Measurements from ENCODE around the gene CDIPT.
"Not testable (repeated sequence)": the region's sequence is repeated elsewhere in the genome, so short reads cannot be mapped to it uniquely, and the experiment has no call there.

Gene CDIPT

GRCh38 chr16:29835926-29836325 lies 27.1 kb downstream of the CDIPT start:
- H3K27me3 ChIP-seq (ENCODE audit: low read depth, low read length) = no peaks in the 10 kb centered on the region
- H3K4me3 ChIP-seq (ENCODE audit: low read length) = no peak overlapping the region
- no peak overlapping the region for H3K4me2 ChIP-seq (ENCODE audit: low read length)
- no peak for TF ChIP-seq EZH2phosphoT487 (IDR thresholded peaks at IDR 0.05; ENCODE audit: low read depth)
- no peak for TF ChIP-seq CTCF (IDR thresholded peaks at IDR 0.05; ENCODE audit: low read depth, low read length)
- H3K9me3 ChIP-seq (ENCODE audit: insufficient read depth, low read length) = no peaks in the 10 kb centered on the region
- H4K20me1 ChIP-seq (ENCODE audit: insufficient read depth, low read length) = no peaks in the 10 kb centered on the region
- H3K4me1 ChIP-seq (ENCODE audit: low read length) = no peaks in the 10 kb centered on the region
- no peak overlapping the region for H3K27ac ChIP-seq (ENCODE audit: low read length)
- no peaks in the 10 kb centered on the region for H3K36me3 ChIP-seq (replicated peaks; ENCODE audit: low read depth, low read length)
- no peak overlapping the region for H2AFZ ChIP-seq (ENCODE audit: low read depth, low read length)
- H3K9ac ChIP-seq (ENCODE audit: low read length) = no peak overlapping the region
- no peaks in the 10 kb centered on the region for H3K79me2 ChIP-seq (ENCODE audit: low read length)

GRCh38 chr16:29834079-29834478 lies 28.9 kb downstream of the CDIPT start:
- H3K27me3 ChIP-seq (ENCODE audit: low read depth, low read length) = no peaks in the 10 kb centered on the region
- H3K4me3 ChIP-seq (ENCODE audit: low read length) = no peak overlapping the region
- no peaks in the 10 kb centered on the region for H3K36me3 ChIP-seq (replicated peaks; ENCODE audit: low read depth, low read length)
- H4K20me1 ChIP-seq (ENCODE audit: insufficient read depth, low read length) = no peaks in the 10 kb centered on the region
- H3K27ac ChIP-seq (ENCODE audit: low read length) = no peak overlapping the region
- no peaks in the 10 kb centered on the region for H3K4me1 ChIP-seq (ENCODE audit: low read length)
- H3K9me3 ChIP-seq (ENCODE audit: insufficient read depth, low read length) = no peaks in the 10 kb centered on the region
- H3K4me2 ChIP-seq (ENCODE audit: low read length) = no peak overlapping the region
- no peak overlapping the region for H2AFZ ChIP-seq (ENCODE audit: low read depth, low read length)
- H3K9ac ChIP-seq (ENCODE audit: low read length) = no peak overlapping the region
- no peak for TF ChIP-seq EZH2phosphoT487 (IDR thresholded peaks at IDR 0.05; ENCODE audit: low read depth)
- TF ChIP-seq CTCF (IDR thresholded peaks at IDR 0.05; ENCODE audit: low read depth, low read length) = no peak
- H3K79me2 ChIP-seq (ENCODE audit: low read length) = no peaks in the 10 kb centered on the region

GRCh38 chr16:29833219-29833618 lies 29.8 kb downstream of the CDIPT start:
- not testable (repeated sequence) for H3K4me2 ChIP-seq (ENCODE audit: low read length); H4K20me1 ChIP-seq (ENCODE audit: insufficient read depth, low read length); H3K9ac ChIP-seq (ENCODE audit: low read length); H2AFZ ChIP-seq (ENCODE audit: low read depth, low read length); H3K4me3 ChIP-seq (ENCODE audit: low read length); H3K27ac ChIP-seq (ENCODE audit: low read length); H3K27me3 ChIP-seq (ENCODE audit: low read depth, low read length); H3K9me3 ChIP-seq (ENCODE audit: insufficient read depth, low read length); H3K4me1 ChIP-seq (ENCODE audit: low read length); H3K36me3 ChIP-seq (replicated peaks; ENCODE audit: low read depth, low read length); H3K79me2 ChIP-seq (ENCODE audit: low read length)

- H4K20me1 ChIP-seq (ENCODE audit: insufficient read depth, low read length) = no peaks in the 10 kb centered on the region
- H3K4me1 ChIP-seq (ENCODE audit: low read length) = no peaks in the 10 kb centered on the region
- H2AFZ ChIP-seq (ENCODE audit: low read depth, low read length) = no peak overlapping the region
- H3K36me3 ChIP-seq (replicated peaks; ENCODE audit: low read depth, low read length) = no peaks in the 10 kb centered on the region
- TF ChIP-seq CTCF (IDR thresholded peaks at IDR 0.05; ENCODE audit: low read depth, low read length) (no peak), EZH2phosphoT487 (IDR thresholded peaks at IDR 0.05; ENCODE audit: low read depth) (no peak)
- H3K4me3 ChIP-seq (ENCODE audit: low read length) = no peak overlapping the region
- no peak overlapping the region for H3K9ac ChIP-seq (ENCODE audit: low read length)
- H3K4me2 ChIP-seq (ENCODE audit: low read length) = no peak overlapping the region
- no peaks in the 10 kb centered on the region for H3K79me2 ChIP-seq (ENCODE audit: low read length)
- H3K27me3 ChIP-seq (ENCODE audit: low read depth, low read length) = 0 out of 2 replicates have a peak, but pooled peaks cover 2% of the 10 kb centered on the region
- no peak overlapping the region for H3K27ac ChIP-seq (ENCODE audit: low read length)
- H3K9me3 ChIP-seq (ENCODE audit: insufficient read depth, low read length) = no peaks in the 10 kb centered on the region
Measured at GRCh38 chr16:29831490-29831889, 31.5 kb downstream of the CDIPT start.

- 0 out of 2 replicates have a peak, but pooled peaks cover 2% of the 10 kb centered on the region for H3K27me3 ChIP-seq (ENCODE audit: low read depth, low read length)
- no peak overlapping the region for H2AFZ ChIP-seq (ENCODE audit: low read depth, low read length)
- H3K79me2 ChIP-seq (ENCODE audit: low read length) = no peaks in the 10 kb centered on the region
- H3K27ac ChIP-seq (ENCODE audit: low read length) = no peak overlapping the region
- no peaks in the 10 kb centered on the region for H3K36me3 ChIP-seq (replicated peaks; ENCODE audit: low read depth, low read length)
- H3K9me3 ChIP-seq (ENCODE audit: insufficient read depth, low read length) = no peaks in the 10 kb centered on the region
- no peaks in the 10 kb centered on the region for H3K4me1 ChIP-seq (ENCODE audit: low read length)
- no peak overlapping the region for H3K9ac ChIP-seq (ENCODE audit: low read length)
- no peak overlapping the region for H3K4me2 ChIP-seq (ENCODE audit: low read length)
- H3K4me3 ChIP-seq (ENCODE audit: low read length) = no peak overlapping the region
- TF ChIP-seq EZH2phosphoT487 (IDR thresholded peaks at IDR 0.05; ENCODE audit: low read depth) (no peak), CTCF (IDR thresholded peaks at IDR 0.05; ENCODE audit: low read depth, low read length) (no peak)
- H4K20me1 ChIP-seq (ENCODE audit: insufficient read depth, low read length) = no peaks in the 10 kb centered on the region
Measured at GRCh38 chr16:29830774-29831173, 32.3 kb downstream of the CDIPT start.
